K562 (cell line): ENCODE measurements around the gene MECR.

ENCODE experiments used
- CTCF ChIP-seq, 3 experiments: IDR thresholded peaks in 2 of 3; conservative IDR thresholded peaks in 1 of 3; 2 replicates each; pipeline ENCODE4 v1.5.1; 2011 to 2012; ENCODE audit warnings: low read length in 3 of 3, mild to moderate bottlenecking in 3 of 3, control low read depth in 2 of 3, improper control_type of control experiment in 1 of 3, inconsistent platforms in 1 of 3, low read depth in 1 of 3, mixed read lengths in 1 of 3, moderate library complexity in 1 of 3; ENCODE audit not compliant: insufficient read depth in 2 of 3
- DNMT1 ChIP-seq: fragments of 450-650 bp; IDR thresholded peaks from 2 replicates; pipeline ENCODE4 v1.6.1; 2016; ENCODE audit warnings: antibody characterized with exemption, mild to moderate bottlenecking
- ELF1 ChIP-seq: fragments of 200-800 bp; sonication (Bioruptor generic); IDR thresholded peaks from 2 replicates; pipeline ENCODE4 v1.6.1; 2016; ENCODE audit warnings: missing genetic modification characterization, missing compliant biosample characterization
- JUNB ChIP-seq: fragments of 450-650 bp; formaldehyde crosslinking; conservative IDR thresholded peaks from 2 replicates; pipeline ENCODE4 v1.4.0; 2020; ENCODE audit warnings: mild to moderate bottlenecking
- MAX ChIP-seq: sonication (generic); formaldehyde crosslinking; IDR thresholded peaks from 2 replicates; pipeline ENCODE4 v1.9.0; 2022; ENCODE audit warnings: mild to moderate bottlenecking, missing genetic modification reagents
- MTA3 ChIP-seq: fragments of 450-650 bp; formaldehyde crosslinking; IDR thresholded peaks from 2 replicates; pipeline ENCODE4 v1.6.1; 2017; ENCODE audit warnings: mild to moderate bottlenecking, borderline replicate concordance
- PRDM10 ChIP-seq: fragments of 450-650 bp; IDR thresholded peaks from 2 replicates; pipeline ENCODE4 v1.6.1; 2018; ENCODE audit not compliant: partially characterized antibody
- RB1 ChIP-seq: fragments of 450-650 bp; IDR thresholded peaks from 2 replicates; pipeline ENCODE4 v1.6.1; 2017; ENCODE audit warnings: low read depth, mild to moderate bottlenecking
- TEAD2 ChIP-seq: fragments of 450-650 bp; IDR thresholded peaks from 2 replicates; pipeline ENCODE4 v1.6.1; 2016; ENCODE audit warnings: missing genetic modification characterization, control low read depth, missing compliant biosample characterization
- U2AF1 ChIP-seq: fragments of 200-400 bp; formaldehyde crosslinking; optimal IDR thresholded peaks from 2 replicates; pipeline ENCODE3; 2017; ENCODE audit warnings: mild to moderate bottlenecking, low read depth, low read length, moderate library complexity
- YY1 ChIP-seq, 3 experiments: IDR thresholded peaks; 2 replicates each; pipeline ENCODE4 v1.6.1; 2011; ENCODE audit warnings: low read length in 2 of 3, mild to moderate bottlenecking in 2 of 3, moderate library complexity in 2 of 3, borderline replicate concordance in 1 of 3, control low read depth in 1 of 3, low read depth in 1 of 3; ENCODE audit not compliant: insufficient read depth in 3 of 3, insufficient replicate concordance in 2 of 3, control insufficient read depth in 1 of 3, insufficient read length in 1 of 3; ENCODE audit errors: extremely low read depth in 1 of 3
- ZBTB7A ChIP-seq: IDR thresholded peaks from 2 replicates; pipeline ENCODE4 v1.6.1; 2011; ENCODE audit warnings: low read depth, mild to moderate bottlenecking, low read length, moderate library complexity, borderline replicate concordance; ENCODE audit not compliant: control insufficient read depth
- ZNF24 ChIP-seq: fragments of 450-650 bp; IDR thresholded peaks from 2 replicates; pipeline ENCODE4 v1.6.1; 2016
- TF ChIP-seq, protein P1 (sequence below): sonication (generic); formaldehyde crosslinking; IDR thresholded peaks from 2 replicates; pipeline ENCODE4 v1.8.1; 2023; ENCODE audit warnings: mild to moderate bottlenecking, missing genetic modification reagents

GRCh38 chr1:29223521-29223920 is 7.2 kb downstream of the MECR start:
- TF ChIP-seq CTCF (IDR thresholded peaks at IDR 0.05 in 2 of 3, conservative IDR thresholded peaks at IDR 0.05 in 1 of 3; ENCODE audit: insufficient read depth in 2 of 3, low read depth in 1 of 3, low read length in 3 of 3) (no peak), RB1 (no peak), DNMT1 (no peak), U2AF1 (no peak), JUNB (CRISPR knock-in tag) (no peak), ELF1 (tag) (no peak), YY1 (IDR thresholded peaks at IDR 0.05; ENCODE audit: borderline replicate concordance in 1 of 3, control insufficient read depth in 1 of 3, extremely low read depth in 1 of 3, insufficient read depth in 3 of 3, insufficient read length in 1 of 3, insufficient replicate concordance in 2 of 3, low read depth in 1 of 3, low read length in 2 of 3) (no peak), ZNF24 (no peak), PRDM10 (no peak), ZBTB7A (no peak), TEAD2 (no peak), MTA3 (no peak), MAX (no peak)
- TF ChIP-seq, protein P1, sequence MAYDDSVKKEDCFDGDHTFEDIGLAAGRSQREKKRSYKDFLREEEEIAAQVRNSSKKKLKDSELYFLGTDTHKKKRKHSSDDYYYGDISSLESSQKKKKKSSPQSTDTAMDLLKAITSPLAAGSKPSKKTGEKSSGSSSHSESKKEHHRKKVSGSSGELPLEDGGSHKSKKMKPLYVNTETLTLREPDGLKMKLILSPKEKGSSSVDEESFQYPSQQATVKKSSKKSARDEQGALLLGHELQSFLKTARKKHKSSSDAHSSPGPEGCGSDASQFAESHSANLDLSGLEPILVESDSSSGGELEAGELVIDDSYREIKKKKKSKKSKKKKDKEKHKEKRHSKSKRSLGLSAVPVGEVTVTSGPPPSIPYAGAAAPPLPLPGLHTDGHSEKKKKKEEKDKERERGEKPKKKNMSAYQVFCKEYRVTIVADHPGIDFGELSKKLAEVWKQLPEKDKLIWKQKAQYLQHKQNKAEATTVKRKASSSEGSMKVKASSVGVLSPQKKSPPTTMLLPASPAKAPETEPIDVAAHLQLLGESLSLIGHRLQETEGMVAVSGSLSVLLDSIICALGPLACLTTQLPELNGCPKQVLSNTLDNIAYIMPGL (CRISPR knock-in tag), result no peak
